ENCODE measurements around the gene STRIT1. TPM values are rescaled to one million over a fixed set of nuclear protein-coding genes. Genes with fewer than 3 reads are reported as not detected.

STRIT1 gene
- total and polyA plus RNA-seq, 9 of the 15 experiments (the other 6 are each of a cell fraction or from before 2014, with no cell fraction given): not detected

DNA sequence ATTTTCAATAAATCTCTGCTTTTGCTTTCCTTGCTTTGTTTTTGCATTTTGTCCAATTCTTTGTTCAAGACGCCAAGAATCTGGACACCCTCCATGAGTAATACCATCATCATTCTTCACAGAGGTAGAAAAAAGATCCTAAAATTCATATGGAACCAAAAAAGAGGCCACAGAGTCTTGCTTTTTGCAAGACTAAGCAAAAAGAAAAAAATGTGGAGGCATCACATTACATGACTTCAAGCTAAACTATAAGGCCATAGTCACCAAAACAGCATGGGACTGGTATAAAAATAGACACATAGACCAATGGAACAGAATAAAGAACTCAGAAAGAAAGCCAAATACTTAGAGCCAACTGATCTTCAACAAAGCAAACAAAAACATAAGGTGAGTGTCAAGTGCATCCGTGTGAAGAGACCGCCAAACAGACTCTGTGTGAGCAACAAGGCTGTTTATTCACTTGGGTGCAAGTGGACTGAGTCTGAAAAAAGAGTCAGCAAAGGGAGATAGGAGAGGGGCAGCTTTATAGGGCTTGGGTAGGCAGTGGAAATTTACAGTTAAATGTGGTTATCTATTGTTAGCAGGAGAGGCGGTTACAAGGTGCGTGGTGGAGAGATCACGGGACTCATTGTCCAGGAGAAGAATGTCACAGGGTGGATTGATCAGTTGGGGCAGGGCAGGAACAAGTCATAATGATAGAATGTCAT lies 10.9 kb downstream of the STRIT1 start (continued):
- TF ChIP-seq, protein P1, sequence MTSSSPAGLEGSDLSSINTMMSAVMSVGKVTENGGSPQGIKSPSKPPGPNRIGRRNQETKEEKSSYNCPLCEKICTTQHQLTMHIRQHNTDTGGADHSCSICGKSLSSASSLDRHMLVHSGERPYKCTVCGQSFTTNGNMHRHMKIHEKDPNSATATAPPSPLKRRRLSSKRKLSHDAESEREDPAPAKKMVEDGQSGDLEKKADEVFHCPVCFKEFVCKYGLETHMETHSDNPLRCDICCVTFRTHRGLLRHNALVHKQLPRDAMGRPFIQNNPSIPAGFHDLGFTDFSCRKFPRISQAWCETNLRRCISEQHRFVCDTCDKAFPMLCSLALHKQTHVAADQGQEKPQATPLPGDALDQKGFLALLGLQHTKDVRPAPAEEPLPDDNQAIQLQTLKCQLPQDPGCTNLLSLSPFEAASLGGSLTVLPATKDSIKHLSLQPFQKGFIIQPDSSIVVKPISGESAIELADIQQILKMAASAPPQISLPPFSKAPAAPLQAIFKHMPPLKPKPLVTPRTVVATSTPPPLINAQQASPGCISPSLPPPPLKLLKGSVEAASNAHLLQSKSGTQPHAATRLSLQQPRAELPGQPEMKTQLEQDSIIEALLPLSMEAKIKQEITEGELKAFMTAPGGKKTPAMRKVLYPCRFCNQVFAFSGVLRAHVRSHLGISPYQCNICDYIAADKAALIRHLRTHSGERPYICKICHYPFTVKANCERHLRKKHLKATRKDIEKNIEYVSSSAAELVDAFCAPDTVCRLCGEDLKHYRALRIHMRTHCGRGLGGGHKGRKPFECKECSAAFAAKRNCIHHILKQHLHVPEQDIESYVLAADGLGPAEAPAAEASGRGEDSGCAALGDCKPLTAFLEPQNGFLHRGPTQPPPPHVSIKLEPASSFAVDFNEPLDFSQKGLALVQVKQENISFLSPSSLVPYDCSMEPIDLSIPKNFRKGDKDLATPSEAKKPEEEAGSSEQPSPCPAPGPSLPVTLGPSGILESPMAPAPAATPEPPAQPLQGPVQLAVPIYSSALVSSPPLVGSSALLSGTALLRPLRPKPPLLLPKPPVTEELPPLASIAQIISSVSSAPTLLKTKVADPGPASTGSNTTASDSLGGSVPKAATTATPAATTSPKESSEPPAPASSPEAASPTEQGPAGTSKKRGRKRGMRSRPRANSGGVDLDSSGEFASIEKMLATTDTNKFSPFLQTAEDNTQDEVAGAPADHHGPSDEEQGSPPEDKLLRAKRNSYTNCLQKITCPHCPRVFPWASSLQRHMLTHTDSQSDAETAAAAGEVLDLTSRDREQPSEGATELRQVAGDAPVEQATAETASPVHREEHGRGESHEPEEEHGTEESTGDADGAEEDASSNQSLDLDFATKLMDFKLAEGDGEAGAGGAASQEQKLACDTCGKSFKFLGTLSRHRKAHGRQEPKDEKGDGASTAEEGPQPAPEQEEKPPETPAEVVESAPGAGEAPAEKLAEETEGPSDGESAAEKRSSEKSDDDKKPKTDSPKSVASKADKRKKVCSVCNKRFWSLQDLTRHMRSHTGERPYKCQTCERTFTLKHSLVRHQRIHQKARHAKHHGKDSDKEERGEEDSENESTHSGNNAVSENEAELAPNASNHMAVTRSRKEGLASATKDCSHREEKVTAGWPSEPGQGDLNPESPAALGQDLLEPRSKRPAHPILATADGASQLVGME (CRISPR knock-in tag; IDR thresholded peaks at IDR 0.05): no peak
- TF ChIP-seq L3MBTL2 (IDR thresholded peaks at IDR 0.05): peak; percentile 47; the same call in 1 of the 2 replicates
- peak; percentile 88 for TF ChIP-seq SMARCE1 (IDR thresholded peaks at IDR 0.05)
- no peak for TF ChIP-seq NFXL1 (CRISPR knock-in tag; IDR thresholded peaks at IDR 0.05)
- TF ChIP-seq, protein P2, sequence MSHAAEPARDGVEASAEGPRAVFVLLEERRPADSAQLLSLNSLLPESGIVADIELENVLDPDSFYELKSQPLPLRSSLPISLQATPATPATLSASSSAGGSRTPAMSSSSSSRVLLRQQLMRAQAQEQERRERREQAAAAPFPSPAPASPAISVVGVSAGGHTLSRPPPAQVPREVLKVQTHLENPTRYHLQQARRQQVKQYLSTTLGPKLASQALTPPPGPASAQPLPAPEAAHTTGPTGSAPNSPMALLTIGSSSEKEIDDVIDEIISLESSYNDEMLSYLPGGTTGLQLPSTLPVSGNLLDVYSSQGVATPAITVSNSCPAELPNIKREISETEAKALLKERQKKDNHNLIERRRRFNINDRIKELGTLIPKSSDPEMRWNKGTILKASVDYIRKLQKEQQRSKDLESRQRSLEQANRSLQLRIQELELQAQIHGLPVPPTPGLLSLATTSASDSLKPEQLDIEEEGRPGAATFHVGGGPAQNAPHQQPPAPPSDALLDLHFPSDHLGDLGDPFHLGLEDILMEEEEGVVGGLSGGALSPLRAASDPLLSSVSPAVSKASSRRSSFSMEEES (CRISPR knock-in tag; IDR thresholded peaks at IDR 0.05): peak; percentile 80
- peak; percentile 96 for TF ChIP-seq ARID1B (IDR thresholded peaks at IDR 0.05)
- TF ChIP-seq, protein P3, sequence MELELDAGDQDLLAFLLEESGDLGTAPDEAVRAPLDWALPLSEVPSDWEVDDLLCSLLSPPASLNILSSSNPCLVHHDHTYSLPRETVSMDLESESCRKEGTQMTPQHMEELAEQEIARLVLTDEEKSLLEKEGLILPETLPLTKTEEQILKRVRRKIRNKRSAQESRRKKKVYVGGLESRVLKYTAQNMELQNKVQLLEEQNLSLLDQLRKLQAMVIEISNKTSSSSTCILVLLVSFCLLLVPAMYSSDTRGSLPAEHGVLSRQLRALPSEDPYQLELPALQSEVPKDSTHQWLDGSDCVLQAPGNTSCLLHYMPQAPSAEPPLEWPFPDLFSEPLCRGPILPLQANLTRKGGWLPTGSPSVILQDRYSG (tag; conservative IDR thresholded peaks at IDR 0.05; ENCODE audit: low read depth): no peak
- TF ChIP-seq PHB2 (IDR thresholded peaks at IDR 0.05; ENCODE audit: low read depth): peak; percentile 82
- TF ChIP-seq STAT5A (IDR thresholded peaks at IDR 0.05; ENCODE audit: borderline replicate concordance, low read length): peak; percentile 73
- TF ChIP-seq, protein P4, sequence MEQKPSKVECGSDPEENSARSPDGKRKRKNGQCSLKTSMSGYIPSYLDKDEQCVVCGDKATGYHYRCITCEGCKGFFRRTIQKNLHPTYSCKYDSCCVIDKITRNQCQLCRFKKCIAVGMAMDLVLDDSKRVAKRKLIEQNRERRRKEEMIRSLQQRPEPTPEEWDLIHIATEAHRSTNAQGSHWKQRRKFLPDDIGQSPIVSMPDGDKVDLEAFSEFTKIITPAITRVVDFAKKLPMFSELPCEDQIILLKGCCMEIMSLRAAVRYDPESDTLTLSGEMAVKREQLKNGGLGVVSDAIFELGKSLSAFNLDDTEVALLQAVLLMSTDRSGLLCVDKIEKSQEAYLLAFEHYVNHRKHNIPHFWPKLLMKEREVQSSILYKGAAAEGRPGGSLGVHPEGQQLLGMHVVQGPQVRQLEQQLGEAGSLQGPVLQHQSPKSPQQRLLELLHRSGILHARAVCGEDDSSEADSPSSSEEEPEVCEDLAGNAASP (IDR thresholded peaks at IDR 0.05): no peak
- TF ChIP-seq, protein P5, sequence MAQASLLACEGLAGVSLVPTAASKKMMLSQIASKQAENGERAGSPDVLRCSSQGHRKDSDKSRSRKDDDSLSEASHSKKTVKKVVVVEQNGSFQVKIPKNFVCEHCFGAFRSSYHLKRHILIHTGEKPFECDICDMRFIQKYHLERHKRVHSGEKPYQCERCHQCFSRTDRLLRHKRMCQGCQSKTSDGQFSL (CRISPR knock-in tag; IDR thresholded peaks at IDR 0.05): no peak
- TF ChIP-seq, protein P5 (tag; IDR thresholded peaks at IDR 0.05): no peak
- no peak for TF ChIP-seq POLR2H (tag; IDR thresholded peaks at IDR 0.05; ENCODE audit: low read depth)
- no peak for TF ChIP-seq RFX5 (IDR thresholded peaks at IDR 0.05; ENCODE audit: low read depth, low read length)
- TF ChIP-seq, protein P6, sequence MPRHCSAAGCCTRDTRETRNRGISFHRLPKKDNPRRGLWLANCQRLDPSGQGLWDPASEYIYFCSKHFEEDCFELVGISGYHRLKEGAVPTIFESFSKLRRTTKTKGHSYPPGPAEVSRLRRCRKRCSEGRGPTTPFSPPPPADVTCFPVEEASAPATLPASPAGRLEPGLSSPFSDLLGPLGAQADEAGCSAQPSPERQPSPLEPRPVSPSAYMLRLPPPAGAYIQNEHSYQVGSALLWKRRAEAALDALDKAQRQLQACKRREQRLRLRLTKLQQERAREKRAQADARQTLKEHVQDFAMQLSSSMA (CRISPR knock-in tag; IDR thresholded peaks at IDR 0.05): no peak
- no peak for TF ChIP-seq ZNF143 (CRISPR knock-in tag; IDR thresholded peaks at IDR 0.05)
- TF ChIP-seq CHCHD3 (CRISPR knock-in tag; IDR thresholded peaks at IDR 0.05): no peak
